Limb (tissue), 2 donors: Measurements from ENCODE around the gene DIP2A.
"Not testable (repeated sequence)": the region's sequence is repeated elsewhere in the genome, so short reads cannot be mapped to it uniquely, and the experiment has no call there.

ENCODE experiments used
- DNase-seq, 2 donors: peaks; one replicate each; pipeline ENCODE4 v3.0.0-alpha.2; 2016; ENCODE audit errors: extremely low spot score in 2 of 2

DIP2A gene

GRCh38 chr21:46555678-46556077, 97.0 kb downstream of the DIP2A start:
- no peak for DNase-seq

GRCh38 chr21:46556802-46557201, 98.1 kb downstream of the DIP2A start:
- no peak for DNase-seq

GRCh38 chr21:46557469-46557868, 98.8 kb downstream of the DIP2A start:
- DNase-seq, result peak in 1 of 2 donors; percentile 10

GRCh38 chr21:46557919-46558392, 99.3 kb downstream of the DIP2A start:
- DNase-seq, result peak in 1 of 2 donors; percentile 13

- peak in 1 of 2 donors; percentile 14 for DNase-seq
These were observed 100.7 kb downstream of the DIP2A start for GRCh38 chr21:46559291-46559983.

GRCh38 chr21:46560568-46561444, 102.1 kb downstream of the DIP2A start:
- no peak for DNase-seq

- DNase-seq, result no peak
These were observed 102.9 kb downstream of the DIP2A start for GRCh38 chr21:46561445-46562090.

GRCh38 chr21:46562472-46562871, 103.8 kb downstream of the DIP2A start:
- no peak for DNase-seq

- DNase-seq, result no peak
These were observed 104.4 kb downstream of the DIP2A start for GRCh38 chr21:46562964-46563607.

GRCh38 chr21:46564391-46564790, 105.7 kb downstream of the DIP2A start:
- no peak for DNase-seq

- no peak for DNase-seq
These were observed 108.7 kb downstream of the DIP2A start for GRCh38 chr21:46567348-46567747.

- DNase-seq, result no peak
These were observed 109.9 kb downstream of the DIP2A start for GRCh38 chr21:46568562-46568961.

GRCh38 chr21:46569081-46569480, 110.4 kb downstream of the DIP2A start:
- no peak for DNase-seq

GRCh38 chr21:46570119-46570518, 111.4 kb downstream of the DIP2A start:
- no peak for DNase-seq

- no peak for DNase-seq
These were observed 111.9 kb downstream of the DIP2A start for GRCh38 chr21:46570631-46571030.

- DNase-seq, result no peak
These were observed 114.2 kb downstream of the DIP2A start for GRCh38 chr21:46572850-46573249.

- not testable (repeated sequence) for DNase-seq
These were observed 119.1 kb downstream of the DIP2A start for GRCh38 chr21:46577786-46578185.

- not testable (repeated sequence) for DNase-seq
These were observed 120.7 kb downstream of the DIP2A start for GRCh38 chr21:46579394-46579793.

GRCh38 chr21:46581780-46582307, 123.2 kb downstream of the DIP2A start:
- DNase-seq, result no peak

GRCh38 chr21:46585191-46585953, 126.7 kb downstream of the DIP2A start:
- no peak for DNase-seq
